Fibroblast of skin of scalp (primary cell): ENCODE measurements around the gene NR2F2.
"Not testable (repeated sequence)": the region's sequence is repeated elsewhere in the genome, so short reads cannot be mapped to it uniquely, and the experiment has no call there.

Experiments
- DNase-seq: peaks from one replicate; pipeline ENCODE4 v3.0.0-alpha.2; 2013

The NR2F2 gene

DNA sequence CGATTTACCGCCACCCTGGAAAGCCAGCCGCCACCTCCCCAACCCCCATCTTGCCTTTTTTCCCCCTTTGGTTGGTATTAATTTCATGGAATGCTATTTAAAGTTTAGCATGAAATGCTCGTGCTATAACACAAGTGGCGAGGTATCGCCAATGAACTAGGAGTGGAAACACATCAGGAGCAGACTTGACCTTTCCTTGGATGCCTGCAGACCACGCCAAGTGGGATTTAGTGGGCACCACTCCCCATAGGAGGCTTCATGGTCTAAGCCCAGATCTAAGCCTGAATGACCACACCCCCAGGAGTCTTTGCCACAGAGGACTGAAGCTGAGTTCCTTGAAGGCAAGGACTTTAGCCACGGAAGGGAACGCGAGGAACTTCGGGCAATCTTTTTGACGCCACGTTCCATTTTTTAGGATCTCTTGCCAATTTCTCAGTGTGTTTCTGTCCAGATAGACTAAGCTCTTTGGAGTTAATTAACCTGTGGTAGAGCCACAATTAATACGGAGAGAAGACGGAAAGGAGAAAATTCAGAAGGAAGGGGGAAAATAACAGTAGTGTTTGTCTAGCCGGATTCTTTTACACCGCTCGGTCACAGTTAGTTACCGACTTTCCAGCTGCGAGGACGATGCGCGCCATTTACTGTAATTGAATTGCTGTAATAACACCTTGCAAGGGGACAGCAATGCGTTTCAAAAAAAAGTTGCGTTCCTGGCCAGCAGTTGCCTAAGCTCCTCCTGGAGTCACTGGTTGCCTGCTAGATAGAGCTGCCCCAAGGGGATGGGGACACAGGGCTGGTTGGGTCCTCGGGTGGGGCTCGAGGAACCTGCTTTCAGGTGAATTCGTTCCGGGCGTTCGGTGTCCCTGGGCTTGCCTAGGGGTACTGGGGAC lies 37.1 kb downstream of the NR2F2 start:
- DNase-seq, result no peak

DNA sequence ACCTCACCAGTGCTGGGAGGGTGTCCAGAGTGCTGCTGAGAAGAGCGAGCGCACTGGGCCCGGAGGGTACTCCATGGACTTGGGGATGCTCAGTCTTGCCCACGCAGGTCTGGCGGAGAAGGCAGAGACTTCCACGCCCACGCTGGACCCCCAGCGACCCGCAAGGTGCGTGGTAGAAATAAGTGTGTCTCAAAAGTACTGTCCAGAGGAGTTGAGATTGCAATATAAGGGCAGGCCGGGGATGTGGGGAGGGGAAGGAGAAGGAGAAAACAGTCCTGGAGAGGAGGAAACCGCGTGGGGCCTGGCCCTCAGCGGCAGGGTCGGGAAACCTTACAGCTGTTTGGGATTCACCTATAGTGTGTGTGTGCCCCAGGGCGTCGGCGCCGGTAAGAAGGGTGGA lies 38.9 kb downstream of the NR2F2 start:
- DNase-seq, result no peak

DNA sequence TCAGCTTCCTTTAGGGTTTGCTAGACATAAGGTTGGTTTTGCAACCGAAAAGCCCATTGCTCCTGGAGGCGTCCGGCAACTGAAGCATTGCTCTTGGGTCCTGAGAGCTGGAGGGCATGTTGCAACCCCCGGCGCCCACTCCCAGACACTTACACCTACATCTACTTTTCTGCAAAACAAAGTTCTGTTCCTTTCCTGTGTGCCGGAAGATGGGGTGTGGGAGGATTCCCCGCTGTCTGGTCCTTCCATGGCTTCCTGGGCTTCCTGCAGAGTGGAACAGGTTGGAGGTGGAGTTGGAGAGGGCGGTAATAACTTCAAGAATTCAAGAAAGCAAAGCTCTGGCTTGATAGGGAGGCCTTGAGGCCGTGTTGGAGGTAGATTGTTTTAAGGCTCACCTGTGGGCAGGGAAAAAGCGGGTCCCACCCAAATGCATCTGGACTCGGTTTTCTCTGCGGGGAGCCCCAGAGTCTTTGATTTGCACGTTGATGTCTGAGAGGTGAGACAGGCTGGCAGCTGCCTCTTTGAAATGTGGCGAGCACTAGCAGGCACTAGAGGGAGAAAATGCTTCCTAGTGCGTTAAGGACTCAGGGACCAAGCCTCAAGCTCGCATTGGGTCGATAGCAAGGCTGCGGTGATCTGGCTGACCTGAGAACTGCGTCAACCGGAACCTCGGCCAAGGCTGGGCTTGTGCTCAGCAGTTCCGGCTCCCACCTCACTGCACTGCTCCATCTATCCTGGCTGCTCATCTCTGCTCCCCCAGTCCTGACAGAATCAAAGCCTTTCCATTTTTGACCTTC lies 39.5 kb downstream of the NR2F2 start:
- no peak for DNase-seq

DNA sequence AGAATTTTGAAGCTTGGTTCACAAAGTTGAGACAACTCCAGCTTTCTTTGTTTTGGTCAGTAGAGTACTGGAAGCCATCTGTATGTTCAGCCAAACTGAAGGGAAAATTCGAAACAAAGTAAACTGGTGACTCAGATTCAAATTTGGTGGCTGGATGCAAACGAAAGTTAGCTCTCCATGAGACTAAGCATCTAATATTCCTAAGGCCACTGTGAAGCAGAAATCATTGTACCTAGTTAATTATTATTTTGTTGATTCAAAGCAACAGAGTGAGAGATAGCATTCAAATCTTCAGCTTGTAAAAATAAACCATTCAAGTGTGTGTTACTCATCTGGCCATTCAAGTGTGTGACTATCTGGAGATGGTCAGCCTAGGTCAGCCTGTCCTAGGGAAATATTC lies 42.1 kb downstream of the NR2F2 start:
- DNase-seq, result no peak

DNA sequence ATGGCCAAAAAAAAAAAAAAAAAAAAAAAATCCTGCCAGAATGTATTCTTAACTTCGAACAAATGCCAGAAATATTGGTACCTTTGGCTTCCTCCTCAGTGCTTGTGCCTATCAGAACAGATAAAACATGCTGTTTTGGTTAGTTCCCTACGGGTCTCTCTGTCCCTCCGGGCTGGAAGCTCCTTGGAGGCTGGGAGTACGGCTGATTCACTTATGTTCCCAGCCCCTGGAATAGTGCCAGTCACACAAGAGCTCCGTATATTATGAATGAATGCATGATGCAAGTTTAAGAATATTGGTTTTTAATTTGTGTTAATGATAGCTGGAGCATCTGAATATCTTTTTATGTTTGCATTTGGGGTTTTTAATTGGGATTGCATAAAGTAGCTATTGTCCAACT lies 44.0 kb downstream of the NR2F2 start:
- DNase-seq, result no peak

DNA sequence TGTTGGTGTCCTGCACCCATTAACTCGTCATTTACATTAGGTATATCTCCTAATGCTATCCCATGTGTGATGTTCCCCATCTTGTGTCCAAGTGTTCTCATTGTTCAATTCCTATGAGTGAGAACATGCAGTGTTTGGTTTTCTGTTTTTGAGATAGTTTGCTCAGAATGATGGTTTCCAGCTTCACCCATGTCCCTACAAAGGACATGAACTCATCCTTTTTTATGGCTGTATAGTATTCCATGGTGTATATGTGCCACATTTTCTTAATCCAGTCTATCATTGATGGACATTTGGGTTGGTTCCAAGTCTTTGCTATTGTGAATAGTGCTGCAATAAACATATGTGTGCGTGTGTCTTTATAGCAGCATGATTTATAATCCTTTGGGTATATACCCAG lies 49.1 kb downstream of the NR2F2 start:
- DNase-seq, result not testable (repeated sequence)

DNA sequence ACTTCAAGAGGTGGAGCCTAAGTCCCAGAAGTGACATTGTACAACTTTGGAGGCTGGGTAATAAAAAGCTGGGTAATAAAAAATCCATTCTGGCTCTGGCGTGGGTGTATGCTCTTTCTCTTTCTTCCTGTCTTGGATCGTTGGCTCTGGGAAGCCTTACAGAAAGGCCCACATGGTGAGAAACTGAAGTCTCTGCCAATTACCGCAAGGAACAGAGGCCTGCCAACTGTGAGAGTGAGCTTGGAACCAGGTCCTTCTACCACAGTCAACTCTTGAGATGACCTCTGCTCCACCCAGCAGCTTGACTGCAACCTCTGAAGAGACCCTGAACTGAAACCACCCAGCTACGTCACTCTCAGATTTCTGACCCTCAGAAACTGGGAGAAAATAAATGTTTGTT lies 51.0 kb downstream of the NR2F2 start:
- DNase-seq, result no peak

DNA sequence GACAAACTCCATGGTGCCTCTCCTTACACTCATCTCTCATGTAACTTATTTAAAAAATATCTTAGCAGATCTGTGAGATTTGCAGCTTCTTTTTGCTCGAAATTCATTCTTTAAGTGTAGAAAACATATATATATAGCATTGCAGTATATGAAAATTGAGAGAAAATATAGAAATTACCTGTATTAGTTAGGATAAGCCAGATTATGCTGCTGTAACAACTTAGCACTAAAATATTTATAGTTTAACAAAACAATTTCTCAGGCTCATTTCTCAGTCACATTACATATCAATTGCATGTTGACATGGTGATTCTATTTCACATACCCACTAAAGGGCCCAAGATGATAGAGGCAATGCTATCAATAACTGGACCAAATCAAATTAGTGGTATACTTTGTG lies 54.7 kb downstream of the NR2F2 start:
- DNase-seq, result no peak

DNA sequence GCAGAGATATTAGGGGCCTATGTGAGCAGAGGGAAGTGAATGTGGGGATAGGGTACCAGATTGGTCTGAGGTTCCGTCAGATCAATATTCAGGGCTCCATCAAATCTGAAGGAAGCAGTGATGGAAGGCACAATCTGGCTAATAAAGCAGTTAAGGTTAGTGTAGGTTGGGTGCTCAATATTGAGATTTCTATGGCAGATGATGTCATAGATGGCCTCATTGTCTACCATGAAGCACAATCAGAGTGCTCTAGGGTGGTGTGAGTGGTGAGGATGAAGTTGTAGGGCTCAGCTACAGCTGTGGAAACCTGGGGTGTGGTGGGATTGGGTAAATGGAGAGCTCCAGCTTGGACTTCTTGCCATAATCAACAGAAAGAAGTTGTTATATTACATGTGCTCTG lies 58.2 kb downstream of the NR2F2 start:
- no peak for DNase-seq
